NCI-H226 (cell line): ENCODE measurements around the gene SLC6A9.

Source experiments
- DNase-seq: peaks from one replicate; pipeline ENCODE4 v3.0.0-alpha.2; 2015

The SLC6A9 gene

GRCh38 chr1:43981636-43982035, 49.6 kb downstream of the SLC6A9 start:
- DNase-seq = no peak

DNA sequence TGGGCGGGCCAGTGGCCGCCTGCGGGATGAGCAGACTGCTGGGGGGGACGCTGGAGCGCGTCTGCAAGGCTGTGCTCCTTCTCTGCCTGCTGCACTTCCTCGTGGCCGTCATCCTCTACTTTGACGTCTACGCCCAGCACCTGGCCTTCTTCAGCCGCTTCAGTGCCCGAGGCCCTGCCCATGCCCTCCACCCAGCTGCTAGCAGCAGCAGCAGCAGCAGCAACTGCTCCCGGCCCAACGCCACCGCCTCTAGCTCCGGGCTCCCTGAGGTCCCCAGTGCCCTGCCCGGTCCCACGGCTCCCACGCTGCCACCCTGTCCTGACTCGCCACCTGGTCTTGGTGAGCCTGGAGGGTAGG, 50.1 kb downstream of the SLC6A9 start:
- DNase-seq = no peak

GRCh38 chr1:43980255-43981134, 50.8 kb downstream of the SLC6A9 start:
- peak; percentile 13 for DNase-seq

DNA sequence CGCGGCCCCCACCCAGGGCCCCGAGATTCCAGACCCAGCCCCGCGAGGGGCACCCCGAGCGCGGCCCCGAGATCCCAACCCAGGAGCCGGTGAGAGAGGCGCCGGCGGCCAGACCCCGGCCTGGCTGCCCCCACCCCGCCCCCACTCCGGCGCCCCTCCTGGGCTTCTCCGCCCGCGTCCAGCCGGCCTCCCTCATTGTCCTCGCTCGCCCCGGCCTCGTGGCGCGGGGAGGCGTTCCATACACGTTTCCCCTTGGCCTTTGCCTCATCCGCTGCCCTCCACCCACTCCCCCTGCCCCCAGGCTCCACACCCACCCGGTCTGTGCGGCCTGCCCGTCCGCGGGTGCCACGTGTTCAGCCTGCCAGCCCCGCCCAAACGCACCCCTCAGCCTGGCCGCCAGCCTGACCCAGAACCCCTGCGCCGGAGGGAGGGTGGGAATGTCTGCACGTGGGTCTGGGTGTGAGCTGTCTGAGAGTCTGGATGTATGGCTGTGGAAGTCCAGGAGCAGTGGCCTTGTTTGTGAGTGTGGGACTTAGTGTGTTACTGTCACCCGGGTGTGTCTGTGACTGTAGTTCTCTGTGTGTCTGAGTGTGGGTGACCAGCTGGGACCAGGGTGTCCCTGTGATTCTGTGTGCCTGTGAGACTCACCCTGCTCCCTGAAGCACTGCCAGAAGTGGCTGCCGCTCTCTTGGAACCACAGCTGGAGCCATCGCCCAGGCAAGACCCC, 51.6 kb downstream of the SLC6A9 start:
- DNase-seq = peak; percentile 64

GRCh38 chr1:43979261-43979527, 52.1 kb downstream of the SLC6A9 start:
- DNase-seq = no peak

GRCh38 chr1:43978551-43979260, 52.6 kb downstream of the SLC6A9 start, which contains the start of gene B4GALT2:
Gene B4GALT2 (plus strand): TSS chr1:43979210. CDS start chr1:43981161, 1,951 bp downstream.
- peak; percentile 36 for DNase-seq

GRCh38 chr1:43978264-43978550, 53.1 kb downstream of the SLC6A9 start:
- DNase-seq = no peak

- DNase-seq = no peak
Measured at GRCh38 chr1:43977376-43978263, 53.6 kb downstream of the SLC6A9 start.

DNA sequence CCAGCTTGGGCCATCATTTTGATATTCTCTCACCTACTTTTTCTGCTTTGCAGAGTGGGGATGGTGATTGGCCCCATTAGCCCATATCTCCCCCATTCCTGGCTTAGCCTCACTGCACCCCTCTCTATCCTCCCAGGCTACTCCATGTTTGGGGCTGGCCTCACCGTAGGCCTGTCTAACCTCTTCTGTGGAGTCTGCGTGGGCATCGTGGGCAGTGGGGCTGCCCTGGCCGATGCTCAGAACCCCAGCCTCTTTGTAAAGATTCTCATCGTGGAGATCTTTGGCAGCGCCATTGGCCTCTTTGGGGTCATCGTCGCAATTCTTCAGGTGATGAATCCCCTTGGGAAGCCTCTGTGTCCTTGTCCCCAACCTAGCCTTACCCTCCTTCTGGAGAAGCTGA, 54.4 kb downstream of the SLC6A9 start:
- no peak for DNase-seq

- DNase-seq = no peak
Measured at GRCh38 chr1:43976045-43976444, 55.2 kb downstream of the SLC6A9 start.

GRCh38 chr1:43975249-43975961, 55.9 kb downstream of the SLC6A9 start:
- no peak for DNase-seq

- peak; percentile 95 for DNase-seq
Measured at GRCh38 chr1:43974443-43975248, 56.6 kb downstream of the SLC6A9 start, which contains the start of gene ATP6V0B. Gene ATP6V0B (plus strand): TSS chr1:43974960. CDS start chr1:43975041, 81 bp downstream.

- peak; percentile 18 for DNase-seq
Measured at GRCh38 chr1:43973981-43974442, 57.2 kb downstream of the SLC6A9 start.

DNA sequence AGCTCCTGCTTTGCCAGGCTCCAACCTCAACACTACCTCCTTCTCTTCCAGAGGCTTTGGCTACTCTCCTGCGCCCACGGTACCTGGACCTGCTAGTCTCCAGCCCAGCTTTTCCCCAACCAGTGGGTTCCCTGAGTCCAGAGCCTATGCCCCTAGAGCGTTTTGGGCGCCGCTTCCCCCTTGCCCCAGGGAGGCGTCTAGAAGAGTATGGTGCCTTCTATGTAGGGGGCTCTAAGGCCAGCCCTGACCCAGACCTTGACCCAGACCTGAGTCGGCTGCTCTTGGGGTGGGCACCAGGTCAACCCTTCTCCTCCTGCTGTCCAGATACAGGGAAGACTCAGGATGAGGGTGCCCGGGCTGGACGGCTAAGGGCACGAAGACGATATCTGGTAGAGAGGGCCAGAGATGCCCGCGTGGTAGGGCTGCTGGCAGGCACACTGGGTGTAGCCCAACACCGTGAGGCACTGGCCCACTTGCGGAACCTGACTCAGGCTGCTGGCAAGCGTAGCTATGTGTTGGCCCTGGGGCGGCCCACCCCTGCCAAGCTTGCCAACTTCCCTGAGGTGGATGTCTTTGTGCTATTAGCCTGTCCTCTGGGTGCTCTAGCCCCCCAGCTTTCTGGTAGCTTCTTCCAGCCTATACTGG, 59.8 kb downstream of the SLC6A9 start:
- no peak for DNase-seq

DNA sequence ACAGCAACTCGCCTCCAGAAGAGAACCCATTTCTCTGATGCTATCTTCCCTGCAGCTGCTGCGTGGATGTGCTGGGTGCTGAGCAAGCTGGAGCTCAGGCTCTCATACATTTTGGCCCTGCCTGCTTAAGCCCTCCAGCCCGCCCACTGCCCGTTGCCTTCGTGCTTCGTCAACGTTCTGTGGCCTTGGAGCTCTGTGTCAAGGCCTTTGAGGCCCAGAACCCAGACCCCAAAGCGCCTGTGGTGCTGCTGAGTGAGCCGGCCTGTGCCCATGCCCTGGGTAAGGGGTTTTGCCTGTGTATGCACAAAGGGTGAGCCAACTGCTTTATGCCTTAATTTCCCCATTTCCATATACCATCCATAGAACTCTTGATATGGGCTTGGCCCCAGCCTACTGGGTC, 60.4 kb downstream of the SLC6A9 start:
- no peak for DNase-seq

GRCh38 chr1:43970502-43970901, 60.8 kb downstream of the SLC6A9 start:
- no peak for DNase-seq

DNA sequence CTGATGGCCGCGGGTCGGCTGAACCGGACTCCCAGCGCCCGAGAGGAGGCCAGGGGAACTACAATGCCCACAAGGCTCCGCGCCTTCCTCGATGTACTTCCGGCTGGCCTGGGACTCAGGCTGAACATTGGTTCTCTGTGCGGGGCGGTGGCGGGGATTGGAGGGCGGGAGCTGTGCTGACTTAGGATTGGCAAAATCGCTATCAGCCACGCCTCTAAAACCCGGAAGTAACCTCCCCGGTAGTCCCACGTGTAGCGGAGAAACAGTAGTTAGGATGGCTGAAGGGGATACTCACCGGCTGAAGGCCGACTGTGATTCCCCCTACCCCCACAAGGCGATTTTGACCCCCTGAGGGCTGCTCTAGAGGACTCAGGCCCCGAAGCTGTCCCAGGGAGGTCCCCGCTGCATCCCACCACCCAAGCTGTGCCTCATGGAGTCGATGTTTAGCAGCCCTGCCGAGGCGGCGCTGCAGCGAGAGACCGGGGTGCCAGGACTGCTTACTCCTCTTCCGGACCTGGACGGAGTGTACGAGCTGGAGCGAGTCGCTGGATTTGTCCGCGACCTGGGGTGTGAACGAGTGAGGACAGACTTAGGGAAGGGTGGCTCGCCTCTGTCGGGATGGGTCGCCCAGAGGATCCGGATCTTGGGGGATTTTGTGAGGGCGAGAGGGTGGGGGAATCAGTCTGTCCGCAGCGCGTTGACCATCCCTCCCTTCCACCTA, 61.4 kb downstream of the SLC6A9 start, which contains the start of gene DPH2:
DPH2 (plus strand) TSS at position 265 of the 721 bp plus-strand sequence; CDS start at position 431, 166 bp downstream.
- DNase-seq = peak; percentile 97

DNA sequence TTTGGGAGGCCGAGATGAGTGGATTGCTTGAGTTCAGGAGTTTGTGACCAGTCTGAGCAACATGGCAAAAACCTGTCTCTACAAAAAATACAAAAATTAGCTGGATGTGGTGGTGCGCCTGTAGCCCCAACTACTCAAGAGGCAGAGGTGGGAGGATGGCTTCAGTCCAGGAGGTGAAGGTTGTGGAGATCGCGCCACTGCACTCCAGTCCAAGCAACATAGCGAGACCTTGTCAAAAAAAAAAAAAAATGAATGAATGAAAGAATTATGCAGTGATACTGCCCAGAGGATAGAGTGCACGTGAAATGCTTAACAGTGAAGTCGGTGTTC, 61.9 kb downstream of the SLC6A9 start:
- no peak for DNase-seq

DNA sequence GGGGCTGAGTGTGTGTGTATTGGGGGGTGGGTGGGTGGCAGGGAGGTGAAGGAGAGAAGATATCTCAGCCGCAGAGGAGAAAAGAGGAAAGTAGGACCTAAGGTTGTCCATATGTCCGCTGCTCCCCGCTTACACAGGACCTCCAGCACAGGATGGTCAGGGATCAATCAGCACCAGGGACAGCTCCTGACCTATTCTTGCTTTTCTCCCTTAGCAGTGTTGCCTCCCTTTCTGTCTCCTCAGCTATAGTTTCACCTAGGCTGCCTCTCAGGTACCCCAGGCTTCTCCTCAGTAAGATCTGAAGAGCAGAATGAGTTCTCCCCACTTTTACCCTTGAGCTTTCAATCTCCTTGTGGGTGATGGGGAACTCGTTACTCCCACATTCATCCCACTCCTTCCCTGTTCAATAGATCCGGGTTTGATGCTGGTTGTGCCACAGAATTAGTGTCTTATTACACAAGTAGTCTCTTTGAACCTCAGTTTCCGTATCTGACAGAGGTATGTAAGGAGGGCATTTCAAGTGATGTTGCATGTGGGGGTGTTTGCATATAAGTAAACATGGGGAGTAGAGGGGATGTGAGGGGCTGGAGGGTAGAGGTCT, 62.8 kb downstream of the SLC6A9 start:
- DNase-seq = peak; percentile 53
